GM18498 (cell line): ENCODE results near the gene CXorf66.
"Not testable (repeated sequence)": the region's sequence is repeated elsewhere in the genome, so short reads cannot be mapped to it uniquely, and the experiment has no call there.

Source experiments
- ATAC-seq: cut with Tn5 transposase; IDR thresholded peaks from one replicate; pipeline ENCODE4 v1.9.1; 2021; ENCODE audit warnings: mild to moderate bottlenecking, moderate library complexity; ENCODE audit not compliant: unreplicated experiment

The CXorf66 gene

DNA sequence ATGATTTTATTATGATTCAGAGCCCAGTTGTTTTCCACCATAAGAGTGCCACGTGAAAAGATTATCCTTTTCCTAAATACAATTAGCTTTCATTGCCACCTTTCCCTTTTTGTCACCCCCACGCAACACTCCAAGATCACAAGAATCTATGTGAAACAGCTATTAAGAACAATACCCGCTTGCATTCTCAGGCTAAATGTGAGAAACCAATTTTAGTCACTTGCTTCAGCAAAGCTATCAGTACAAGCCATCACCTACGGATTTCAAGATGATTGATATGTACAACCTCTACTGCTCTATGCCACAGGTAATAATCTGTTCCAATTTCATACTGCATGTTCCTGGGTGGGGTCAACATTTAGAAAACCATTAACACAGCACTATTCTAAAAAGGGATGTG lies 34.9 kb downstream of the CXorf66 start:
- ATAC-seq, result no peak

- ATAC-seq, result no peak
Observed at GRCh38 chrX:139929876-139930275, 35.4 kb downstream of the CXorf66 start.

DNA sequence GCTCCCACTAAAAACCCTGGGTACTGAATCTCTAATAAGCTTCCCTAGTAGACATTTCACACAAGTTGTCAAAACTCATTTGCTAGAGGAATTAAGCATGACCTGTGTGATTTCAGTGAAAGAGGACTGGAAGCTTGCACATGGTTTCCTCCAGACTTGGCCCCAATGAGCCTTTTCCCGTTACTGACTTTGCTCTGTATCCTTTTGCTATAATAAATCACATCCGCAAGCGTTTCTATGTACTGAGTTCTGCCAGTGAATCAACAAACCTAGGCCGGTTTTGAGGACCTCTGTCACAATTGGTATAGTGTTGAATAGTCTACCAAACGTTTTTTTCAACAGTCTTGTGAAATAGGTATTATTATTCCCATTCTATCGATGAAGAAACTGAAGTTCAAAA lies 40.6 kb downstream of the CXorf66 start:
- ATAC-seq, result no peak

GRCh38 chrX:139924069-139924695 lies 41.1 kb downstream of the CXorf66 start:
- ATAC-seq, result no peak

GRCh38 chrX:139921142-139921541 lies 44.2 kb downstream of the CXorf66 start:
- not testable (repeated sequence) for ATAC-seq

DNA sequence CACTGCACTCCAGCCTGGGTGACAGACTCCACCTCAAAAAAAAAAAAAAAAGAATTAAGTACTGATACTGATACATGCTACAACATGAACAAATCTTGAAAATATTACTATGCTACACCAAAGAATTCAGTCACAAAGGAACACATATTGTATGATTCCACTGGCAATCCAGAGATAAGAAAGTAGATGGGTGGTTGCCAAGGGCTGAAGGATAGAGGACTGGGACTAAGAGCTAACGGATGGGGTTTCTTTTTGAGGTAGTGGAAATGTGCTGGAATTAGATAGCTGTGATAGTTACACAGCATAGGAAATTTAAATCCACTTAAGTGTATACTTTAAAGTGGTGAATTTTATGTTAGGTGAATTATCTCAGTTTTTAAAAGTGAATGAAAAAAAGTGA lies 45.0 kb downstream of the CXorf66 start:
- ATAC-seq, result no peak

- no peak for ATAC-seq
Observed at GRCh38 chrX:139914421-139914820, 50.9 kb downstream of the CXorf66 start.

DNA sequence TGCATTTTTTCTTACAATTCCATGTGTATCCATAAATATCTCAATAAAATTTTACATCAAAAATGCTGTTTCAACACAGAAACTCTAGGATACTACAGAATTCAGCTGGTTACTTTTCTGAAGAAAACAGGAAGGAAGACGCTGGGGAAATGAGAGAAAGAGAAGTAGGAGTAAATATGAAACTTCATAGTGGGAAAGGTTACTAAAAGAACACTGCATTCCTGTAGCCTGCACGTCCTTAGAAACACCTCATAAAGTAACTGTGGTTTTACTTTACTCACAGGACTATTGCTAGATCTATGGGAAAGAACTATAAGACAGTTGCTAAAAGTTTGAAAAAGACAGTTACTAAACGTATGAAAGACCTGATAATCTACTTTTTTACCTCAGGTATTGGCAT lies 55.6 kb downstream of the CXorf66 start:
- no peak for ATAC-seq

DNA sequence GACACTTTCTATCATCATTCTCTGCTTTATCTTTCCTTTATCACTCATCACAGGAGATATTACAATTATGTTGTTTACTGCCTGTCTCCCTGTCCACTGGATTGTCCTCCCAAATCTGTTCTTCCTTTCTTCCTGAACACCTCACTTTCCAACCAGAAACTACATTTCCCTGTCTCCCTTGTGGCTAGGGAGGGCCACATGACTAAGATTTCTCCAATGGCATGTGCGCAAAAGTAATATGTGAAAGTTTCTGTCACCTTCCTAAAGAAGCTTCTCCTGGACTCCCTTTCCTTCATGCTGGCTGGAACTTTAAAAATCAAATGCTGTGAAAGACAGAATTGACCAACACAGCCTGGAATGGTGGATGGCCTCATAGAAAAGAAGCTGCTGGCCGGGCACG lies 58.2 kb downstream of the CXorf66 start:
- ATAC-seq, result no peak

DNA sequence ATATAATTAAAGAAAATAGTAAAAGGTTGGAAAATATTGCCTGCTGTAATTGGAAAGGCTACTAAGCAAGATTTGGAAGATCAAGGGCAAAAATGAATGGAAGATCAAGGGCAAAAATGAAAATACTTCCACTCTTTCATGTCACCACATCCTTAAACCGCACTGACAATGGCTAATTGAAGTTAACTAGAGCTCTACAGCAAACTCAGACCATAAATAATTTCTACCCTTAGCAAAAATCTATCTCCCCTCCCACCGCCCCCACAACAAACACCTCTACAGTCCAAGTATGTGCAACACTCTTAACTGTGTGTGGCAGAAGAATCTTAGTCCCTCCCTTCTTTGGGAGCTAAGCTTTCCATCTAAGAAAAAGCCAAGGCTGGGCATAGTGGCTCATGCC lies 59.6 kb downstream of the CXorf66 start:
- no peak for ATAC-seq
